Urinary bladder (tissue), 4 donors: Measurements from ENCODE around the gene COL5A3. TPM values are rescaled to one million over a fixed set of nuclear protein-coding genes. Genes with fewer than 3 reads are reported as not detected.
"Not testable (repeated sequence)": the region's sequence is repeated elsewhere in the genome, so short reads cannot be mapped to it uniquely, and the experiment has no call there.

Experiments
- DNase-seq: peaks from one replicate; pipeline ENCODE4 v3.0.0-alpha.2; 2015; ENCODE audit errors: extremely low spot score
- H3K27ac ChIP-seq: one replicate; pipeline ENCODE4 v1.5.1; 2013; ENCODE audit warnings: low read depth, mild to moderate bottlenecking, moderate library complexity
- H3K36me3 ChIP-seq: one replicate; pipeline ENCODE4 v1.6.1; 2013; ENCODE audit warnings: mild to moderate bottlenecking, moderate library complexity; ENCODE audit not compliant: insufficient read depth
- H3K4me1 ChIP-seq: one replicate; pipeline ENCODE4 v1.6.1; 2013; ENCODE audit warnings: mild to moderate bottlenecking, moderate library complexity; ENCODE audit not compliant: insufficient read depth
- H3K4me3 ChIP-seq: one replicate; pipeline ENCODE4 v1.5.1; 2013; ENCODE audit warnings: low read depth, low read length
- WGBS: extraction: QIAGEN DNeasy Blood & Tissue Kit; methylation state at CpG from one replicate; pipeline ENCODE4 v1.1.7; 2013; 5-methylcytosine and 5-hydroxymethylcytosine counted together
- polyA plus RNA-seq: library from polyadenylated mRNA; stranded (reverse); fragments of 200-250 nt; gene quantifications from one replicate; pipeline ENCODE4 v1.2.3, GENCODE V29; 2013
- total RNA-seq: library from RNA; depleted of rRNA; stranded (reverse); fragments of >200 nt; gene quantifications from one replicate; pipeline ENCODE4 v1.2.3, GENCODE V29; 2014
- donor health status: healthy with polysubstance abuse.
- donor health status: healthy.

Gene COL5A3
- total and polyA plus RNA-seq, 2 donors: 18.3 to 19.6 TPM

- no peak for DNase-seq
- H3K4me1 ChIP-seq: no peaks in the 10 kb centered on the region
- H3K36me3 ChIP-seq: no peaks in the 10 kb centered on the region
- H3K4me3 ChIP-seq: no peak overlapping the region
- WGBS: 70% methylated on average over 18 of the region's 18 CpGs
- H3K27ac ChIP-seq: no peak overlapping the region
Observed at GRCh38 chr19:9953802-9954542, 56.3 kb downstream of the COL5A3 start.

GRCh38 chr19:9952276-9952675, 58.0 kb downstream of the COL5A3 start:
- Histone ChIP-seq H3K4me1 (no peaks in the 10 kb centered on the region), H3K36me3 (no peaks in the 10 kb centered on the region), H3K27ac (no peak overlapping the region), H3K4me3 (no peak overlapping the region)
- 55% methylated on average over 5 of the region's 5 CpGs for WGBS
- no peak for DNase-seq

- no peak for DNase-seq
- no peaks in the 10 kb centered on the region for H3K36me3 ChIP-seq
- 72% methylated on average over 4 of the region's 4 CpGs for WGBS
- H3K4me1 ChIP-seq: no peaks in the 10 kb centered on the region
- H3K4me3 ChIP-seq: no peak overlapping the region
- H3K27ac ChIP-seq: no peak overlapping the region
Observed at GRCh38 chr19:9947441-9947840, 62.9 kb downstream of the COL5A3 start.

- H3K4me3 ChIP-seq, H3K27ac ChIP-seq, H3K4me1 ChIP-seq, H3K36me3 ChIP-seq, DNase-seq: not testable (repeated sequence)
- 85% methylated on average over 7 of the region's 7 CpGs for WGBS
Observed at GRCh38 chr19:9946528-9947125, 63.7 kb downstream of the COL5A3 start.

- H3K4me3 ChIP-seq: no peak overlapping the region
- DNase-seq: peak; percentile 81
- no peak overlapping the region for H3K27ac ChIP-seq
- 10% methylated on average over 18 of the region's 18 CpGs for WGBS
- no peaks in the 10 kb centered on the region for H3K36me3 ChIP-seq
- no peaks in the 10 kb centered on the region for H3K4me1 ChIP-seq
Observed at GRCh38 chr19:9945319-9945966, 64.9 kb downstream of the COL5A3 start.

GRCh38 chr19:9943744-9944143, 66.6 kb downstream of the COL5A3 start:
- WGBS: 90% methylated on average over 6 of the region's 6 CpGs

GRCh38 chr19:9941671-9942070, 68.6 kb downstream of the COL5A3 start:
- 72% methylated on average over 1 of the region's 1 CpG for WGBS

More at GRCh38 chr19:9943744-9944143, 66.6 kb downstream of the COL5A3 start:
- no peaks in the 10 kb centered on the region for H3K36me3 ChIP-seq
- no peak overlapping the region for H3K27ac ChIP-seq
- DNase-seq: no peak
- no peaks in the 10 kb centered on the region for H3K4me1 ChIP-seq
- no peak overlapping the region for H3K4me3 ChIP-seq

GRCh38 chr19:9941231-9941630, 69.1 kb downstream of the COL5A3 start:
- WGBS: 67% methylated on average over 1 of the region's 1 CpG
- DNase-seq: no peak
- H3K27ac ChIP-seq: no peak overlapping the region

More at GRCh38 chr19:9941671-9942070, 68.6 kb downstream of the COL5A3 start:
- Histone ChIP-seq H3K4me1 (no peaks in the 10 kb centered on the region), H3K27ac (no peak overlapping the region), H3K36me3 (no peaks in the 10 kb centered on the region), H3K4me3 (no peak overlapping the region)
- DNase-seq: no peak

GRCh38 chr19:9940778-9941177, 69.5 kb downstream of the COL5A3 start:
- WGBS: 83% methylated on average over 2 of the region's 2 CpGs
- Histone ChIP-seq H3K4me1 (no peaks in the 10 kb centered on the region), H3K36me3 (no peaks in the 10 kb centered on the region), H3K27ac (no peak overlapping the region), H3K4me3 (no peak overlapping the region)
- no peak for DNase-seq

More at GRCh38 chr19:9941231-9941630, 69.1 kb downstream of the COL5A3 start:
- Histone ChIP-seq H3K4me3 (no peak overlapping the region), H3K36me3 (no peaks in the 10 kb centered on the region), H3K4me1 (no peaks in the 10 kb centered on the region)

GRCh38 chr19:9939301-9939913, 70.9 kb downstream of the COL5A3 start:
- Histone ChIP-seq H3K27ac (no peak overlapping the region), H3K4me3 (no peak overlapping the region), H3K36me3 (no peaks in the 10 kb centered on the region), H3K4me1 (peaks cover 1% of the 10 kb centered on the region)
- DNase-seq: no peak
- WGBS: 52% methylated on average over 3 of the region's 3 CpGs

- Histone ChIP-seq H3K27ac (no peak overlapping the region), H3K4me3 (no peak overlapping the region), H3K4me1 (peaks cover 1% of the 10 kb centered on the region), H3K36me3 (no peaks in the 10 kb centered on the region)
- 9% methylated on average over 20 of the region's 20 CpGs for WGBS
- no peak for DNase-seq
Observed at GRCh38 chr19:9937001-9937411, 73.3 kb downstream of the COL5A3 start.

GRCh38 chr19:9936326-9937000, 73.8 kb downstream of the COL5A3 start, which contains the start of gene OLFM2:
OLFM2 (minus strand) TSS chr19:9936515; CDS start chr19:9936366, 149 bp downstream.
- H3K4me1 ChIP-seq: peaks cover 1% of the 10 kb centered on the region
- H3K27ac ChIP-seq: no peak within 1 kb of the TSS
- under 1% methylated on average over 62 of the region's 62 CpGs for WGBS
- H3K36me3 ChIP-seq: no peaks in the 10 kb centered on the region
- peak within 1 kb of the TSS; percentile 38 for H3K4me3 ChIP-seq
- DNase-seq: no peak
